ENCODE results near the gene ANKRD12.

Gene ANKRD12

GRCh38 chr18:9296233-9297006 is 159.8 kb downstream of the ANKRD12 start:
- no peak for DNase-seq

- no peak for DNase-seq
Measured at GRCh38 chr18:9297007-9297393, 160.4 kb downstream of the ANKRD12 start.

- DNase-seq: no peak
Measured at GRCh38 chr18:9304388-9305070, 167.9 kb downstream of the ANKRD12 start.

GRCh38 chr18:9319333-9319732 is 182.8 kb downstream of the ANKRD12 start:
- DNase-seq: no peak

GRCh38 chr18:9321017-9321452 is 184.5 kb downstream of the ANKRD12 start:
- DNase-seq: no peak

- DNase-seq: no peak
Measured at GRCh38 chr18:9321736-9322135, 185.2 kb downstream of the ANKRD12 start.

GRCh38 chr18:9322744-9323143 is 186.2 kb downstream of the ANKRD12 start:
- DNase-seq: no peak

GRCh38 chr18:9323750-9324445 is 187.3 kb downstream of the ANKRD12 start:
- DNase-seq: no peak

- no peak for DNase-seq
Measured at GRCh38 chr18:9325716-9326115, 189.1 kb downstream of the ANKRD12 start.

- DNase-seq: no peak
Measured at GRCh38 chr18:9328776-9329175, 192.2 kb downstream of the ANKRD12 start.

GRCh38 chr18:9329471-9329870 is 192.9 kb downstream of the ANKRD12 start:
- DNase-seq: no peak

- no peak for DNase-seq
Measured at GRCh38 chr18:9330419-9330818, 193.8 kb downstream of the ANKRD12 start.

GRCh38 chr18:9333441-9334328 is 197.1 kb downstream of the ANKRD12 start:
- peak; percentile 52 for DNase-seq

GRCh38 chr18:9334329-9334972 is 197.9 kb downstream of the ANKRD12 start, which contains the start of gene TWSG1:
Gene TWSG1, plus strand, starts transcription at chr18:9334773. Its CDS starts 2,457 bp downstream, at chr18:9337230.
- DNase-seq: peak; percentile 73

GRCh38 chr18:9334973-9335696 is 198.6 kb downstream of the ANKRD12 start:
- no peak for DNase-seq

Measured in DMS 273 treated with DMSO at 0.1 percent for 48 hours (cell line).